Subcutaneous abdominal adipose tissue (tissue), 5 donors: Measurements from ENCODE around the gene ATP2B2.

Source experiments
- H3K27ac ChIP-seq: one replicate; pipeline ENCODE4 v1.7.0; 2013; ENCODE audit warnings: low read depth, mild to moderate bottlenecking, inconsistent platforms, low read length, moderate library complexity
- H3K27me3 ChIP-seq, 5 donors: one replicate each; pipeline ENCODE4 v1.7.0; 2013; ENCODE audit warnings: low read length in 5 of 5, inconsistent platforms in 1 of 5; ENCODE audit not compliant: control insufficient read depth in 5 of 5, insufficient read depth in 4 of 5
- H3K36me3 ChIP-seq, 5 donors: one replicate each; pipeline ENCODE4 v1.7.0; 2013; ENCODE audit warnings: low read length in 5 of 5; ENCODE audit not compliant: control insufficient read depth in 5 of 5, insufficient read depth in 5 of 5
- H3K4me1 ChIP-seq, 5 donors: one replicate each; pipeline ENCODE4 v1.7.0; 2013; ENCODE audit warnings: low read length in 5 of 5, mild to moderate bottlenecking in 3 of 5, moderate library complexity in 1 of 5; ENCODE audit not compliant: control insufficient read depth in 5 of 5, insufficient read depth in 5 of 5
- H3K4me3 ChIP-seq, 5 donors: one replicate each; pipeline ENCODE4 v1.7.0; 2013; ENCODE audit warnings: low read length in 5 of 5, low read depth in 1 of 5
- H3K9ac ChIP-seq, 5 donors: one replicate each; pipeline ENCODE4 v1.7.0; 2013; ENCODE audit warnings: low read length in 5 of 5, mild to moderate bottlenecking in 4 of 5, moderate library complexity in 3 of 5
- H3K9me3 ChIP-seq, 5 donors: one replicate each; pipeline ENCODE4 v1.7.0; 2013; ENCODE audit warnings: low read length in 5 of 5; ENCODE audit not compliant: control insufficient read depth in 5 of 5
- donor health status: healthy.
- donor health status: healthy.
- donor health status: healthy.
- donor health status: healthy.
- donor health status: healthy.

Gene ATP2B2

DNA sequence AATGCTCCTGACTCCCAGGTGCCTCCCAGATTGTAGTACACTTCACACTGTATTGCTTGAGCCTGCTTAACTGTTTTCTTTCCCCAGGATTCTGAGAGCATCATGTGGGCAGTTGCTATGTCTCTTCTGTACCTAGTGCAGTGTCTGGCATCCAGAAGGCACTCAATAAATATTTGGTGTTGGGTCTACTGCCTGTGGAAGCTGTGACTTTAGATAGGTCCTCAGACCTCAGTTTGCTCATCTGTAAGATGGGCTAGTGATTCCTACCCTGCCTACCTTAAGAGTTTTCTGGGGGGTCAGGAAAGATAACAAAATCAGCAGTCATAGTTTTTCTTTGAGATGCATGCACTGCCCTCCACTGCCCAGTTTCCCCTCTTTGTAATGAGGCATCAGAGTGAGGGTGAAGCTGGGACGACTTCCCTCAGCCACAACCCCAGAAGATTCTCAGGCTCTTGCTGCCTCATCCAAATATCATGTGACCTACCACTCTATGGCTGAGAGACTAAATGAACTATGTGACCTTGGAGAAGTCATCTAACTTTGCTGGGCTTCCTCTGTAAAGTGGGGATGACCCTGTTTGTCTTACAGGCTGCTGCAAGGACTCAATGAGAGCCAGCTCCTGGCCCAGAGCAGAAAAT, 50.4 kb downstream of the ATP2B2 start:
- no peak overlapping the region for H3K27ac ChIP-seq
- no peak overlapping the region for H3K4me3 ChIP-seq
- peaks cover 0 to under 1% (median 0%) of the 10 kb centered on the region in 5 donors for H3K9me3 ChIP-seq
- peaks cover 4 to 23% (median 15%) of the 10 kb centered on the region in 5 donors for H3K27me3 ChIP-seq
- no peak overlapping the region for H3K9ac ChIP-seq
- H3K36me3 ChIP-seq = no peaks in the 10 kb centered on the region
- H3K4me1 ChIP-seq = no peaks in the 10 kb centered on the region

DNA sequence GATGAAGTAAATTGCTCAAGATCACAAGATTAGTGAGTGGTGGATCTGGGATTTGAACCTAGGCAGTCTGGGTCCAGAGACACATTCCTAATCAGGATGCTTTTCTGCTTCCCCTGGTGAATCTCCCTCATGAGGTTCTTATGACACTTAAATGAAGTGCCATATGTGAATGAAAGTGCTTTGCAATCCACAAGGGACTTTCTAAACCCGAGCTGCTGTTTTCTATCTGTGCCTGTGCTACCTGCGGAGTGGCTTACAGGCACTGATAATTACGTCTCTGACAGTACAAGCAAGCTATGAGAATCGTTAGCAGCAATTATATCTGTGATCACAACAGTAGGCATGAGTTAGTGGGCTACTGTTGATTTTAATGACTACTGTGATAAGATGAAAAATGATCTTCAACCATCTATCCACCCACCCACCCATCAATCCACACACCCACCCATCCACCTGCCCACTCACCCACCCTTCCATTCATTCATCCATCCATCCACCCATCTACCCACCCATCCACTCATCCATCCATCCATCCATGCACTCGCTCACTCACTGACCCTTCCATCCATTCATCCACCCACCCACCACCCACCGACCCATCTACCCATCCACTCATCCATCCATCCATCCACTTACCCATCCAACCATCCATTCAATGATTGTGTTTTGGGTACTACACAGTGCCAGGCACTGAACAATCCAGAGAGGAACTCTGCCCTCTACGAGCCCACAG, 51.8 kb downstream of the ATP2B2 start:
- H3K9ac ChIP-seq = no peak overlapping the region
- no peak overlapping the region for H3K4me3 ChIP-seq
- H3K4me1 ChIP-seq = no peaks in the 10 kb centered on the region
- H3K27ac ChIP-seq = no peak overlapping the region
- peaks cover 4 to 27% (median 17%) of the 10 kb centered on the region in 5 donors for H3K27me3 ChIP-seq
- no peaks in the 10 kb centered on the region for H3K9me3 ChIP-seq
- H3K36me3 ChIP-seq = no peaks in the 10 kb centered on the region

DNA sequence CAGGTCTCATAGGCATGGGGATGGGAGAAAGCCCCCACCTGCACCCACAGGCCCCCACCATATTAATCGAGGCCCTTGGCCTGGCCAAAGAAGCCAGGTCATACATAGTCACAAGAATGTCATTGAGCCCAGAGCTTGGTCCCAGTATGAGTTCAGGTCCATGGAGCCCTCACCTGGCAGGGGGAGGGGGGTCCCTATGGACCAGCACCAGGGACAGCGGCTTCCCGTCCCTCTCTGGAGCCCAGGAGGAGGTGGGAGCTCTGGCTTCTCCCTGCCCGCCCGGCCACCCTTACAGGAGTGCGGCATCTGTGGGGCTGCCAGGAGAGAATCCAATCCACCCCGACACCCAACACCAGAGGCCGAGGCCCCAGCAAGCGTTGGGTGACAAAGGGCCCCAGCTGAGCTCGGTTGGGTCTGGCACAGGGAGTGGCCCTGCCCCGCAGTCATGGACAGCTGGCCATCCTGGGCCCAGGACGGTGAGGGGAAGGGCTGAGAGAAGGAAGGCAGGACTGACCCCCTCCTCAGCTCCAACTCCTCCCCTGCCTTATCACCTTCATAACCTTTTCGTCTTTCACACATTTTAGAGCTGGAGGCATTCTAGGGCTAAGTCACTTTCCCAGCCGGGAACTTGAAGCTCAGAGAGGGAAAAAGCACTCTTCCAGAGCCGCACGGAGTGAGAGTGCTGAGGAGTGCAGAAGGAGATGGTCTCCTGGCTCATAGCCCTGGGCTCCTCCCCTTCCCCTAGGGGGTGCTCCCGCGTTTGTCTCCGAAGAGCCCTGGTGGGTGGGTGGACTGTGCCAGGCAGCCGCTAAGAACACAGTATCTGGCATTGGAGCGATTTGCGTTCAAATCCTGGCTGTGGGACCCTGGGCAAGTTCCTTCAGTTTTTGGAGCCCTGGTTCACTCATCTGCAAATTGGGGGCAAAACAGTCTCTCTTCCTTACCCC, 54.6 kb downstream of the ATP2B2 start:
- no peaks in the 10 kb centered on the region for H3K9me3 ChIP-seq

DNA sequence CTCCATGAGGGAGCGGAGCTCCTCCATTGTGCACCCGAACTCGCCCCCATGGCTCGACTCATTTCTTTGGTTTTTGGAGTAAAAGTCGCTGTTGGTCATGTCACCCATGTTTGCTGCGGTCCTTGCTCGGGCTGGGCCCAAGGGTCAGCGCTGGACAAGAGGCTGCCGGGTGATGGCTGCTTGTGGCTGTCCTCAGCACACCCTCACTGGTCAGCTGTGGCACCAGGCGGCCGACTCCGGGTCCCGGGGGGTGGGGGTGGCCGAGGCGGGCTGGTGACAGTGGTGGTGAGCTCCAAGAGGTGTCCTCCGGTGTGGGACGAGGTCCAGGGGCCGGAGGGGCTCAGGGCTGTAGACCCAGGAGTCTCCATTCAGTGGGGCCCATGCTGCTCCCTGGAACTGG, 56.0 kb downstream of the ATP2B2 start:
- no peak overlapping the region for H3K27ac ChIP-seq
- H3K9ac ChIP-seq = no peak overlapping the region
- H3K4me1 ChIP-seq = no peaks in the 10 kb centered on the region
- no peaks in the 10 kb centered on the region for H3K36me3 ChIP-seq
- no peak overlapping the region for H3K4me3 ChIP-seq
- no peaks in the 10 kb centered on the region for H3K9me3 ChIP-seq
- peaks cover 11 to 42% (median 22%) of the 10 kb centered on the region in 5 donors for H3K27me3 ChIP-seq

More for the DNA sequence above, 54.6 kb downstream of the ATP2B2 start:
- Histone ChIP-seq H3K27ac (no peak overlapping the region), H3K36me3 (no peaks in the 10 kb centered on the region), H3K4me3 (no peak overlapping the region), H3K27me3 (peaks cover 8 to 32% (median 20%) of the 10 kb centered on the region in 5 donors), H3K4me1 (no peaks in the 10 kb centered on the region), H3K9ac (no peak overlapping the region)

DNA sequence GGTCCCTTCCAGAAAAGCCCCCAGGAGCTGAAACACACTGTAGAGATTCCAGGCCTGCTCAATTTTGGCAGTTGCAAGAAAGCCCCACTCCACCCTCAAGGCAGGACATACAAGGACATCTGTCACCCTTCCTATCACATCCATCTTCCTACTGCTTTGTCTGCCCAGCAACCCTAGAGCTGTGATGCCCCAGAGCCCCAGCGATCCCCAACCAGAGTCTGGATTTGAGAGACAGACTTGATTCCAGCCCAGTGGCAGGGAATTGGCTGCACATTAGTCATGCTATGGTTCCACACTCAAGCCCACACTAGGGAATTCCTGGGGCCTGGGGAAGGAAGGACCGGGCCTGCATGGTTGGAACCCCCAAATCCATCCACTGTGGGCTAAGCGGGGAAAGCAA, 56.8 kb downstream of the ATP2B2 start:
- H3K4me3 ChIP-seq = no peak overlapping the region
- H3K4me1 ChIP-seq = no peaks in the 10 kb centered on the region
- H3K27me3 ChIP-seq = peaks cover 11 to 46% (median 22%) of the 10 kb centered on the region in 5 donors
- no peak overlapping the region for H3K27ac ChIP-seq
- no peaks in the 10 kb centered on the region for H3K36me3 ChIP-seq
- H3K9me3 ChIP-seq = no peaks in the 10 kb centered on the region
- no peak overlapping the region for H3K9ac ChIP-seq

DNA sequence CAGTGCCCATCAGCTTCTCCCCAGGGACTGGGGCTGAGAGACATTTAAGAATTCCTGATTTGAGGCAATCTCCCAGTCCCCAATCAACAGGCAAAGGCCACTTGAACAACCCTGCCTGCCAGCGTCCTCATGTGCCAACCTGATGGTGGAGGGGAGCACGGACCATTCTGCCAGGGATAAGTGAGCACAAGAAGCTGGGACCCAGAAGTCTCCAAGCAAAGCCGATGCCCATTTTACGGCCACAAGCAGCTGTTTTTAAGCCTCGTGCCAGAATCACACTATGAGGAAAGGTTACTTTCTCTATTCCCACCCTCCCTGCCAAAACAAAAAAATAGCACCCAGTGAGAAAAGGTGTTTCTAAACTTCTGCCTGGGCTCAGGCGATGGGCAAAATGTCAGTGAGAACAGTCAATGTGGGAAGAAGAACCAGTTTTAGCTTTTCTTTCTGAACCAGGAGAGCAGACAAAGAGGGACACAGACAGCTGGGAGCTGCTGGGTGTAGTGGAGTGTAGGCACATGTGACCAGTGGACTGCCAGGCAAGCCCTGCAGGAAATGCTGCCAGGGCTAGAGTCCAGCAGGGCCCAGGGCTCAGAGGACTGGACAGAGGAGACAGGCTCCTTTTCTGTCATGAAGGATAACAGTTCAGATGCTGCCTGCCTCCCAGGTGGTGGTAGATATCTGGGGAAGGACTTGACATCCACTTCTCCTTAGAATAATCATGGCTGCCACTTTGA, 57.7 kb downstream of the ATP2B2 start:
- Histone ChIP-seq H3K4me3 (no peak overlapping the region), H3K9me3 (no peaks in the 10 kb centered on the region), H3K4me1 (no peaks in the 10 kb centered on the region), H3K27me3 (peaks cover 11 to 46% (median 22%) of the 10 kb centered on the region in 5 donors), H3K9ac (no peak overlapping the region), H3K36me3 (no peaks in the 10 kb centered on the region), H3K27ac (no peak overlapping the region)

DNA sequence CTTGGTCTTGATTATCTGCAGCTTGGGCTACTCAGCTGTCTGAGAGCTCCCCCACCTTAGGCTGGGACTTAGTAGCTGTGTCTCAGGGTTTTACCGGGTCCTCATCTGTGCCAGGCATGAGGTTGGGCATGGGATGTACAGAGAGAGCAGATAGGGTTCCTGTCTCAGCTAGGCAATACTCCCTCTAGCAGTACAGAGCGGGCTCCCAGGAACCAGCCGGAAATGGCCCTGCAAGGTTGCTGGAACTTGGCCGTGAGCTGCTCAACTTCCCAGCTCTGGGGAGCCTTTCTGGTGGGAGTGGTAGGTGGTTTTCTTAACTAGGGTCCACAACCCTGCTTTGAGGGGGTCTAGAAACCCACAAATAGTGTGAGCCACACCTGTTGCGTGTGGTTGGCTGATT, 58.3 kb downstream of the ATP2B2 start:
- H3K27me3 ChIP-seq = peaks cover 10 to 46% (median 18%) of the 10 kb centered on the region in 5 donors
- H3K9me3 ChIP-seq = no peaks in the 10 kb centered on the region
- H3K27ac ChIP-seq = no peak overlapping the region
- H3K4me3 ChIP-seq = no peak overlapping the region
- H3K9ac ChIP-seq = no peak overlapping the region
- no peaks in the 10 kb centered on the region for H3K36me3 ChIP-seq
- H3K4me1 ChIP-seq = no peaks in the 10 kb centered on the region

DNA sequence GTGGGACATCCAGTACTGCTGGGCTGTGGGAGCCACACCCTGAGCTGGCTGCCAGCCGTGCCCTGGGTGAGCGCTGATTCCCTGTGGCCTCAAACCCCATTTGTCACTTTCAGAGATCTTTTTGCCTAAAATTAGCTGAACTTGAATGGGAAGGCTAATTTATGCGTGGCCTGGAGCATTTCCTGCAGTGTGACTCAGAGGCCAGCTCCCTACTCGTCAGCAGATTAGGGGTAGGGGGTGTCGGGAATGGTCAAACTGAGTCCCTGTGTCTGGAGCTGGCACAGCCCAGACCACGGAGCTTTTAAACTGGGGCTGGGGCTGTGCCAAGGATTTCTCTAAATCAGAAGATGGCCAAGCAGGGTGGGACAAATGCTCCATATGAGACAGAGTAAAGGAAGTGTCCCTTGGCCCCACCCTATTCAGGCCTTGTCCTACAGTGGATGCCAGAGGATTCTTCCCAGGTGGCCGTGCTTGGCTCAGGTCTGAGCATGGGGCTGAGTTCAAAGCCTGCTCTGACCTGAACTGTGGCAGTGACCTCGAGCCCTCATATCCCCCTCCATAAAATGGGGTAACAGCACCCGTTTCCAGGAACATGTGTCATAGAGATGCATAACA, 59.7 kb downstream of the ATP2B2 start:
- H3K9ac ChIP-seq = no peak overlapping the region
- no peaks in the 10 kb centered on the region for H3K4me1 ChIP-seq
- no peaks in the 10 kb centered on the region for H3K36me3 ChIP-seq
- H3K27ac ChIP-seq = no peak overlapping the region
- H3K4me3 ChIP-seq = no peak overlapping the region
- H3K27me3 ChIP-seq = peaks cover 6 to 40% (median 13%) of the 10 kb centered on the region in 5 donors
- H3K9me3 ChIP-seq = no peaks in the 10 kb centered on the region

DNA sequence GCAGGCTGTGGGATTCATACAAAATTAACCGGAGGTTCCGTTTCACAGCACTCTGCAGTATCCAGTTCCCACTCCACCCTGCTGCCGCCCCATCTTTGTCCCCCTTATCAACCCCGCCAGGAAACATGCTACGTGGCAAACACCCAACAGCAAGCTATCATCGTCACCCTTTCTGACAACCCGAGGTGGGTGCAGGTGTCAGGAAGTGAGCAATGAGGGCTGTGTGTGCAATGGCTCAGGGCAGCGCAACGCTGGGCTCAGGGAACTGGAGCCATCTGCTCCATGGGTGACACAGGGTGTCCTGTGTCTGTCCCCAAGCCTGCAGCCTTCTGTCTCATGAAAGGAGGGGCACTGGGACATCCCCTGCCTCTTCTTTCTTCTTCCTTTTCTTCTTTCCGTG, 60.9 kb downstream of the ATP2B2 start:
- no peaks in the 10 kb centered on the region for H3K36me3 ChIP-seq

More for the DNA sequence above, 60.9 kb downstream of the ATP2B2 start:
- Histone ChIP-seq H3K9me3 (no peaks in the 10 kb centered on the region), H3K27me3 (peaks cover 0 to 31% (median 6%) of the 10 kb centered on the region in 5 donors), H3K4me3 (no peak overlapping the region), H3K4me1 (no peaks in the 10 kb centered on the region), H3K9ac (no peak overlapping the region), H3K27ac (no peak overlapping the region)
